ENCODE data around the gene RPTOR.

RPTOR gene

DNA sequence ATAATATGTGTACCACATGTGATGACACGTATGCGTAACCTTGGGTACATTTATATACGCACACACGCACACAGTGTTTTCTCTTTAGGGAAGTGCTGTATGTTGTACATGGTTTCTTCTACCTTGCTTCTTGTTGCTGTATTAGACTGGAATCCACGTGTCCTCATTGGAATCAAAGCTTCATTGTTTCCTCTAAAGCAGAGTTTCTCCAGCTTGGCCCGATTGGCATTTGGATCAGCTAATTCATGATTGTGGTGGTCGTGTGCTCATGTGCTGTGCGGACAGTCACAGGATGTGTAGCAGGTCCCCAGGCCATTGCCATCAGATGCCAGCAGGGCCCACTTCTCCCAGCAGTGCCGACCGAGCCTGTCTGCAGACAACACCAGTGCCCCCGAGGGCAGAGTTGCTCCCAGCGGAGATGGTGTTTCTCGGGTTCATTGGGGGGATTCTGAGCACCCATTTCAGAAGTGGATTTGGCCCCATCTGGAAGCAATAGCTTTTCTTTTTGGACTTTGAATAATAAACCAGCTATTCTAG, 148.4 kb downstream of the RPTOR start:
- TF ChIP-seq, protein P1, sequence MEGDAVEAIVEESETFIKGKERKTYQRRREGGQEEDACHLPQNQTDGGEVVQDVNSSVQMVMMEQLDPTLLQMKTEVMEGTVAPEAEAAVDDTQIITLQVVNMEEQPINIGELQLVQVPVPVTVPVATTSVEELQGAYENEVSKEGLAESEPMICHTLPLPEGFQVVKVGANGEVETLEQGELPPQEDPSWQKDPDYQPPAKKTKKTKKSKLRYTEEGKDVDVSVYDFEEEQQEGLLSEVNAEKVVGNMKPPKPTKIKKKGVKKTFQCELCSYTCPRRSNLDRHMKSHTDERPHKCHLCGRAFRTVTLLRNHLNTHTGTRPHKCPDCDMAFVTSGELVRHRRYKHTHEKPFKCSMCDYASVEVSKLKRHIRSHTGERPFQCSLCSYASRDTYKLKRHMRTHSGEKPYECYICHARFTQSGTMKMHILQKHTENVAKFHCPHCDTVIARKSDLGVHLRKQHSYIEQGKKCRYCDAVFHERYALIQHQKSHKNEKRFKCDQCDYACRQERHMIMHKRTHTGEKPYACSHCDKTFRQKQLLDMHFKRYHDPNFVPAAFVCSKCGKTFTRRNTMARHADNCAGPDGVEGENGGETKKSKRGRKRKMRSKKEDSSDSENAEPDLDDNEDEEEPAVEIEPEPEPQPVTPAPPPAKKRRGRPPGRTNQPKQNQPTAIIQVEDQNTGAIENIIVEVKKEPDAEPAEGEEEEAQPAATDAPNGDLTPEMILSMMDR (IDR thresholded peaks at IDR 0.05), result no peak
- H3K4me2 ChIP-seq (ENCODE audit: low read length), result no peak overlapping the region
- H3K4me1 ChIP-seq, result no peaks in the 10 kb centered on the region
- no peak overlapping the region for H3K9ac ChIP-seq
- no peaks in the 10 kb centered on the region for H3K9me3 ChIP-seq (ENCODE audit: control insufficient read depth, low read length)
- H2AFZ ChIP-seq, result no peak overlapping the region
- H3K36me3 ChIP-seq (ENCODE audit: control insufficient read depth, insufficient read depth, low read length), result no peaks in the 10 kb centered on the region
- no peak overlapping the region for H3K27ac ChIP-seq
- no peak overlapping the region for H3K4me3 ChIP-seq (ENCODE audit: low read depth, low read length)
- H3K27me3 ChIP-seq (ENCODE audit: control insufficient read depth, insufficient read depth, low read length), result no peaks in the 10 kb centered on the region
- peaks cover 79% of the 10 kb centered on the region for H3K79me2 ChIP-seq

DNA sequence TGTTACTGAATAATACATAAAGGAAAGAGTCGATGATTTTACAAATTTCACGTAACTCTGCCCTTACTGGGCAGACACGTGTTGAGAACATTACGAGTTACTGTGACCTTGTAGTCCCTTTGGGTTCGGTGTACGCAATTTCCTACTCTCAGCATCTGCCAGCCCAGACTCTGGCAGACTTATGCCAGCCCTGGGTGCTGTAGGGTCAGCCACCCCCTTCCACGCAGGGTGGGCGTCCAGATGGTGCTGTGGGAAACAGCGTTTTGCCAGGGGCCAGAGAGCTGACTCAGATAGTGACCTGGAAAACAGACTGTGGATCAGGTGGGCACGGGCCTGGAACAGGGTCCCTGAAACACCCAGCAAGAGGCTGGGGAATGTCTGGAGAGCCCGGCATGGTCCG, 148.9 kb downstream of the RPTOR start:
- Histone ChIP-seq H3K4me1 (no peaks in the 10 kb centered on the region), H3K9ac (no peak overlapping the region), H3K4me3 (ENCODE audit: low read depth, low read length) (no peak overlapping the region), H3K9me3 (ENCODE audit: control insufficient read depth, low read length) (no peaks in the 10 kb centered on the region), H3K27ac (no peak overlapping the region), H3K27me3 (ENCODE audit: control insufficient read depth, insufficient read depth, low read length) (no peaks in the 10 kb centered on the region), H2AFZ (no peak overlapping the region), H3K79me2 (peaks cover 79% of the 10 kb centered on the region), H3K4me2 (ENCODE audit: low read length) (no peak overlapping the region), H3K36me3 (ENCODE audit: control insufficient read depth, insufficient read depth, low read length) (no peaks in the 10 kb centered on the region)
- TF ChIP-seq, protein P1 (IDR thresholded peaks at IDR 0.05), result no peak

DNA sequence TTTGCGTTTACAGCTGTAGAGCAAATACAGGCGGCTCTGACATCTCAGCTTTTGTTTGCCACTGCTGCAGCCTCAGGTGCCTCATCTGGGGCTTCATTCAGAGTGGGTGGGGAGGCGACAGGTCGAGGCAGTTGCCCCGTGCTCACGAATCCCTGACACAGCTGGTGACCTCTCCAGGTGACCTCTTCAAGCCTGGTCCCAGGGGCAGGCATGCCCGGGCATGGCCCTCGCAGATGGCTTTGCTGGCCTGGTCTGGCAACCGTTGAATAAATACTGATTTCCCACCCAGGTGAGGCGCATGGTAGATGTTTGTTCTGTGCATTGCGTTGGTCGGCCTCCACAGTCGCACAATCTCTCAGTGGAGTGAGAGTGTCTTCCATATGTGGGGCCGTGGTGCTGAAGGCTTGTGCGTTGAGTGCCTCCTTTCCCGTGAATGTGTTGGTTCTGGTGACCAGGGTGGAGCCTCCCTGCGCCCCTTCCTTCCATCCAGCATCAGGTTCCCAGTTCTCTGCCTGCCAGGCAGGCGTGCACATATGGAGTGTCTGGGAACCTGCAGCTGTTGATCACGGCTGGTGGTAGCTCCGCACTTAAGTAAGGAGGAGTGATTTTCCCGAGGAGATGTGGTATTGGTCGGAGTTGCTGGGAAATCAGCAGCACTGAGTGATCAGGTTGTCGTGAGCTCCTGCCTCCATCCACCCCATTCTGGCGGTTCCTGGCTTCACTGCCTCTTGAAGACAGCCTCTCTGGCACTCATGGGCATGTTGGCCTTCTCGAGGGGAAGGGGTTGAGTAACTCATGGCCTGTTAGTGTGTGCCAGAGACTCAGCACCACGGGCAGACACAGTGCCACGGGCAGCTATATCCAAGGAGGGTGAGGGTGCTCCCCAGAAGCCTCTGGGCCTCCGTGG, 149.7 kb downstream of the RPTOR start:
- H3K4me1 ChIP-seq, result no peaks in the 10 kb centered on the region
- H3K27me3 ChIP-seq (ENCODE audit: control insufficient read depth, insufficient read depth, low read length), result no peaks in the 10 kb centered on the region
- no peak overlapping the region for H3K27ac ChIP-seq
- H3K4me2 ChIP-seq (ENCODE audit: low read length), result no peak overlapping the region
- H3K9ac ChIP-seq, result no peak overlapping the region
- H3K9me3 ChIP-seq (ENCODE audit: control insufficient read depth, low read length), result no peaks in the 10 kb centered on the region
- H3K36me3 ChIP-seq (ENCODE audit: control insufficient read depth, insufficient read depth, low read length), result no peaks in the 10 kb centered on the region
- TF ChIP-seq, protein P1 (IDR thresholded peaks at IDR 0.05), result no peak
- H3K79me2 ChIP-seq, result peaks cover 80% of the 10 kb centered on the region
- no peak overlapping the region for H3K4me3 ChIP-seq (ENCODE audit: low read depth, low read length)
- H2AFZ ChIP-seq, result no peak overlapping the region

DNA sequence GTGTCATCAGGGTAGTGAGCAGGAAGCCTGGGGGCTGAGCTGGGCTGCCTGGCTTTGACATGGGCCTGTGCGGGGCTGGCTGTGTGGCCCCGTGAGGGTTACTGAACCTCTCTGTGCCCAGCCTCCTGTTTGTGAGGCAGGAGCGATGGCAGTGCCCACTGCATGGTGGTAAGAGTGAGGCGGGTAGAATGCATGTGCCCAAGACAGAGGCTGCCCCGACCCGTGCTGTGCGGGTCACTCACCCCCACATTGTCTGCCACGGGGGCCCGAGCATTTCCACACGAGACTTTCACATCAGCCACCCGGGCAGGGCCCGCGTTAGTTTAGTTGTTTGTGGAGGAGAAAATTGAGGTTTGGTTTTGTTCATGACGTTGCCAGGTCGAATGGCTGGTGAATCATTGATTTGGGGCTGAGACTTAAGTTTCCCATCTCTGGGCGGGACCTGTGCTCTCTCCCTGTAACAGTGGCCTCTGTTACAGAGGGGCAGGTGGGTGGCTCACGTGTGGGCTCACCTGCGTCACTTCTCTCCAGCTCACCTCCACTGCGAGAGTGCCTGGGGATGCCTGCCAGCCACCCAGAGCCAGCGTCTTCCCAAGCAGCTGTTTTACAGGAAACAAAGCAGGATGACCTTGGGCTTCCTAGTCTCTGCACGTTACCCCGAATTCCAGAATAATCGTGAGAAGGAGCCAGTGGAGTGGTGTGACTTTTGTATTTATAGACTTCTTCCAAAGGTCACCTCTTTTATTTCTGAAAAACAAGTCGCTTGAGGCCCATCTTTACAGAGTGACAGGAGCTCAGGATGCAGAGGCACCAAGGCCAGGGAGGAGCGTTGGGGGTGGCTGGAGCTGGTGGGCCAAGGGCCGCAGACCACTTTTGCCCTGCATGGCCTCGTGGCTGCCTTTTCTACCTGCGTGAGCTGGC, 150.6 kb downstream of the RPTOR start:
- H3K79me2 ChIP-seq, result peaks cover 83% of the 10 kb centered on the region
- H3K27me3 ChIP-seq (ENCODE audit: control insufficient read depth, insufficient read depth, low read length), result no peaks in the 10 kb centered on the region
- H3K9me3 ChIP-seq (ENCODE audit: control insufficient read depth, low read length), result no peaks in the 10 kb centered on the region
- no peaks in the 10 kb centered on the region for H3K4me1 ChIP-seq
- no peak overlapping the region for H3K27ac ChIP-seq
- no peak overlapping the region for H3K9ac ChIP-seq
- no peak overlapping the region for H3K4me3 ChIP-seq (ENCODE audit: low read depth, low read length)
- H3K4me2 ChIP-seq (ENCODE audit: low read length), result no peak overlapping the region
- H3K36me3 ChIP-seq (ENCODE audit: control insufficient read depth, insufficient read depth, low read length), result no peaks in the 10 kb centered on the region
- no peak overlapping the region for H2AFZ ChIP-seq
- TF ChIP-seq, protein P1 (IDR thresholded peaks at IDR 0.05), result no peak

Data from parathyroid adenoma (tissue), 2 donors.